HepG2 (cell line): Measurements from ENCODE around the gene CDK14. TPM values are rescaled to one million over a fixed set of nuclear protein-coding genes. Genes with fewer than 3 reads are reported as not detected.

ENCODE experiments used
- ATAC-seq: fragments of 200-7000 bp; cut with Tn5 transposase; 3 replicates; pipeline ENCODE4 v1.9.1; 2020; ENCODE audit warnings: mild to moderate bottlenecking, moderate library complexity
- BruUV-seq: library from RNA; stranded (reverse); fragments of 400-500 nt; replicated peaks from 2 replicates; lab custom pipeline; 2021; lab: Mats Ljungman, UMichigan
- CTCF ChIA-PET: fragments of 300-600 bp; formaldehyde crosslinking; extraction: SDS; loops from one replicate; lab custom pipeline; 2021; ENCODE audit warnings: low total read pairs, inconsistent platforms, low intra/inter-chr PET ratio; lab: Yijun Ruan, JAX
- POLR2A ChIA-PET: fragments of 350-600 bp; sonication (Branson Sonifier 250); formaldehyde crosslinking; loops from one replicate; lab custom pipeline; 2020; ENCODE audit warnings: antibody characterized with exemption, inconsistent platforms; lab: Yijun Ruan, JAX
- DNase-seq: peaks from one replicate; pipeline ENCODE4 v3.0.0-alpha.2; 2015; ENCODE audit warnings: low spot score
- FAIRE-seq: peaks from 3 replicates; lab custom pipeline; 2011; peaks lifted over from hg19 to GRCh38; lab: Jason Lieb, UNC
- H2AFZ ChIP-seq: one replicate; pipeline ENCODE4 v1.6.1; 2011; ENCODE audit warnings: low read length, inconsistent platforms
- H3K27ac ChIP-seq: fragments of 300-600 bp; 3 replicates; pipeline ENCODE4 v1.8.0; 2011; ENCODE audit warnings: mixed run types, mild to moderate bottlenecking, mixed read lengths, low read length, inconsistent platforms; ENCODE audit not compliant: insufficient read depth; ENCODE audit errors: extremely low read length
- H3K27me3 ChIP-seq, 2 experiments: fragments of 200-600 bp in 1 of 2; 2 replicates in 1 of 2; 3 replicates in 1 of 2; pipeline versions ENCODE4 v1.6.0 to v1.8.0; 2011; ENCODE audit warnings: low read length in 2 of 2, mild to moderate bottlenecking in 2 of 2, moderate library complexity in 2 of 2, inconsistent platforms in 1 of 2; ENCODE audit not compliant: insufficient read depth in 2 of 2, control insufficient read depth in 1 of 2
- H3K36me3 ChIP-seq, 2 experiments: fragments of 200-600 bp in 1 of 2; replicated peaks in 1 of 2; 2 replicates in 1 of 2; 3 replicates in 1 of 2; pipeline versions ENCODE4 v1.5.1 to v1.8.0; 2011; ENCODE audit warnings: low read length in 2 of 2, inconsistent platforms in 1 of 2; ENCODE audit not compliant: insufficient read depth in 2 of 2, control insufficient read depth in 1 of 2
- H3K4me1 ChIP-seq: 2 replicates; pipeline ENCODE4 v1.5.1; 2012; ENCODE audit warnings: low read length, inconsistent platforms; ENCODE audit not compliant: insufficient read depth
- H3K4me2 ChIP-seq: 2 replicates; pipeline ENCODE4 v1.6.0; 2011; ENCODE audit warnings: low read depth, low read length, inconsistent platforms
- H3K4me3 ChIP-seq, 3 experiments: fragments of 200-600 bp in 1 of 3; sonication (generic), shearing (Covaris generic) in 1 of 3; replicated peaks in 1 of 3; 2 replicates each; pipeline ENCODE4 v1.5.1; 2011 to 2016; ENCODE audit warnings: low read length in 3 of 3, inconsistent platforms in 2 of 3, low read depth in 2 of 3, mild to moderate bottlenecking in 2 of 3, control low read depth in 1 of 3, mixed read lengths in 1 of 3; ENCODE audit not compliant: insufficient read depth in 1 of 3
- H3K79me2 ChIP-seq: one replicate; pipeline ENCODE4 v1.6.1; 2011; ENCODE audit warnings: low read length, inconsistent platforms; ENCODE audit not compliant: insufficient read depth
- H3K9ac ChIP-seq: 2 replicates; pipeline ENCODE4 v1.6.0; 2011; ENCODE audit warnings: mild to moderate bottlenecking, low read depth, low read length, inconsistent platforms; ENCODE audit not compliant: insufficient read depth
- H3K9me3 ChIP-seq: 2 replicates; pipeline ENCODE4 v1.5.1; 2012; ENCODE audit warnings: mild to moderate bottlenecking, low read length
- H4K20me1 ChIP-seq: 2 replicates; pipeline ENCODE4 v1.6.0; 2011; ENCODE audit warnings: inconsistent platforms, mild to moderate bottlenecking, low read length, moderate library complexity; ENCODE audit not compliant: insufficient read depth
- AGO2 ChIP-seq: fragments of 200-400 bp; formaldehyde crosslinking; optimal IDR thresholded peaks from 2 replicates; pipeline ENCODE3; 2017; ENCODE audit warnings: mild to moderate bottlenecking, low read depth, low read length, moderate library complexity
- CHD2 ChIP-seq: IDR thresholded peaks from 2 replicates; pipeline ENCODE4 v1.6.1; 2011; ENCODE audit warnings: low read depth, low read length, improper control_type of control experiment
- FOXJ3 ChIP-seq: sonication (generic); formaldehyde crosslinking; IDR thresholded peaks from 2 replicates; pipeline ENCODE4 v1.4.0; 2020; ENCODE audit warnings: missing genetic modification reagents, mild to moderate bottlenecking, borderline replicate concordance
- HIVEP1 ChIP-seq: sonication (generic); formaldehyde crosslinking; IDR thresholded peaks from 2 replicates; pipeline ENCODE4 v1.4.0; 2020; ENCODE audit warnings: mild to moderate bottlenecking, missing genetic modification reagents
- KAT7 ChIP-seq: IDR thresholded peaks from 2 replicates; pipeline ENCODE4 v1.6.1; 2018; ENCODE audit warnings: borderline replicate concordance, missing compliant biosample characterization
- MBNL3 ChIP-seq: fragments of 250-450 bp; sonication (Bioruptor Pico); conservative IDR thresholded peaks from 2 replicates; pipeline ENCODE4 v1.8.0; 2022; ENCODE audit warnings: mild to moderate bottlenecking, inconsistent platforms
- MYPOP ChIP-seq: sonication (generic); formaldehyde crosslinking; IDR thresholded peaks from 2 replicates; pipeline ENCODE4 v1.8.1; 2023; ENCODE audit warnings: mild to moderate bottlenecking, moderate library complexity, missing genetic modification reagents
- STAG1 ChIP-seq: sonication (generic); formaldehyde crosslinking; IDR thresholded peaks from 2 replicates; pipeline ENCODE4 v1.4.0; 2020; ENCODE audit warnings: missing genetic modification reagents
- TFDP1 ChIP-seq: IDR thresholded peaks from 2 replicates; pipeline ENCODE4 v1.6.1; 2016; ENCODE audit warnings: missing compliant biosample characterization, missing genetic modification reagents, borderline replicate concordance
- ZMAT5 ChIP-seq: sonication (generic); formaldehyde crosslinking; IDR thresholded peaks from 2 replicates; pipeline ENCODE4 v1.5.0; 2020; ENCODE audit warnings: mild to moderate bottlenecking, low read depth, missing genetic modification reagents, borderline replicate concordance
- ZNF431 ChIP-seq: sonication (generic); formaldehyde crosslinking; IDR thresholded peaks from 2 replicates; pipeline ENCODE4 v1.9.0; 2022; ENCODE audit warnings: missing genetic modification reagents, low read depth, mild to moderate bottlenecking, borderline replicate concordance
- ZNF619 ChIP-seq: sonication (generic); formaldehyde crosslinking; IDR thresholded peaks from 2 replicates; pipeline ENCODE4 v1.4.0; 2020; ENCODE audit warnings: mild to moderate bottlenecking, missing genetic modification reagents
- ZNF720 ChIP-seq: sonication (generic); formaldehyde crosslinking; IDR thresholded peaks from 2 replicates; pipeline ENCODE4 v1.4.0; 2020; ENCODE audit warnings: missing genetic modification reagents
- WGBS: methylation state at CpG from one replicate; pipeline ENCODE4 v1.1.6; 2017; ENCODE audit warnings: low lambda C conversion rate; 5-methylcytosine and 5-hydroxymethylcytosine counted together
- in situ Hi-C: cut with HindIII; loops from 2 replicates; pipeline ENCODE4 v1.10.0; 2017; ENCODE audit warnings: low pct_unique_long_range_greater_than_20kb; ENCODE audit not compliant: extremely low pct_ligation_motif_present
- intact Hi-C: fragments of 100-400 bp; cut with micrococcal nuclease; formaldehyde crosslinking; loops from one replicate; pipeline ENCODE4 v1.10.0; 2022; ENCODE audit not compliant: unreplicated experiment
- polyA plus RNA-seq, 8 experiments: library from polyadenylated mRNA; depleted of rRNA in 3 of 8; stranded (reverse) in 7 of 8; unstranded in 1 of 8; fragments of >200 nt; fragmentation: Illumina TruSeq in 4 of 8; extraction: Trizol in 4 of 8; gene quantifications; 2 replicates each; pipeline versions ENCODE4 v1.2.1 to v1.2.3, GENCODE V29; 2011 to 2016; ENCODE audit warnings: low read depth in 4 of 8, missing spikeins in 1 of 8, mixed read lengths in 1 of 8; ENCODE audit not compliant: insufficient read depth in 1 of 8
- total RNA-seq, 5 experiments: library from RNA; depleted of rRNA; stranded (reverse); fragments of >200 nt; fragmentation: Illumina TruSeq; extraction: Trizol; gene quantifications; 2 replicates each; pipeline ENCODE4 v1.2.3, GENCODE V29; 2016; ENCODE audit warnings: low read depth in 1 of 5

CDK14 gene
- total and polyA plus RNA-seq, 2 of the 13 experiments (the other 11 are each of a cell fraction or from before 2014, with no cell fraction given) = 0.26 to 0.71 TPM

- H3K9ac ChIP-seq = no peak overlapping the region
- H3K27ac ChIP-seq = no peak overlapping the region
- H2AFZ ChIP-seq = no peak overlapping the region
- ChIA-PET POLR2A (no interaction called here), CTCF (no interaction called here)
- H3K9me3 ChIP-seq = no peaks in the 10 kb centered on the region
- in situ Hi-C loops = no loop called here
- ATAC-seq = no peak
- H3K27me3 ChIP-seq = no peaks in the 10 kb centered on the region
- 16% methylated on average over 4 of the region's 4 CpGs for WGBS
- intact Hi-C loops = no loop called here
- H3K4me1 ChIP-seq = no peaks in the 10 kb centered on the region
- no peak for DNase-seq
- H4K20me1 ChIP-seq = no peaks in the 10 kb centered on the region
- H3K36me3 ChIP-seq = no peaks in the 10 kb centered on the region
- TF ChIP-seq STAG1 = no peak
- no peaks in the 10 kb centered on the region for H3K79me2 ChIP-seq
- FAIRE-seq = no peak
- no peak overlapping the region for H3K4me3 ChIP-seq
- H3K4me2 ChIP-seq = no peak overlapping the region
- BruUV-seq = no TSS peak
Observed at GRCh38 chr7:91151916-91152315, 555.8 kb downstream of the CDK14 start.

- no peaks in the 10 kb centered on the region for H3K27me3 ChIP-seq
- intact Hi-C loops = no loop called here
- H2AFZ ChIP-seq = no peak overlapping the region
- DNase-seq (no peak), ATAC-seq (no peak), FAIRE-seq (no peak)
- in situ Hi-C loops = no loop called here
- no peak overlapping the region for H3K27ac ChIP-seq
- no peaks in the 10 kb centered on the region for H3K4me1 ChIP-seq
- H4K20me1 ChIP-seq = no peaks in the 10 kb centered on the region
- CTCF ChIA-PET = no interaction called here
- no peak overlapping the region for H3K4me2 ChIP-seq
- no peaks in the 10 kb centered on the region for H3K79me2 ChIP-seq
- H3K9ac ChIP-seq = no peak overlapping the region
- POLR2A ChIA-PET = no interaction called here
- H3K36me3 ChIP-seq = no peaks in the 10 kb centered on the region
- H3K4me3 ChIP-seq = no peak overlapping the region
- TF ChIP-seq FOXJ3 (no peak), ZNF431 (CRISPR knock-in tag) (no peak), ZNF619 (CRISPR knock-in tag) (no peak), MBNL3 (CRISPR knock-in tag) (no peak), ZMAT5 (CRISPR knock-in tag) (no peak), CHD2 (no peak), MYPOP (CRISPR knock-in tag) (no peak), HIVEP1 (no peak), AGO2 (no peak), KAT7 (CRISPR knock-in tag) (no peak), TFDP1 (no peak), ZNF720 (CRISPR knock-in tag) (no peak)
- WGBS = 28% methylated on average over 10 of the region's 10 CpGs
- BruUV-seq = no TSS peak
- H3K9me3 ChIP-seq = no peaks in the 10 kb centered on the region
Observed at GRCh38 chr7:91156316-91157185, 560.4 kb downstream of the CDK14 start.
